D341Med (cell line): ENCODE data around the gene AMIGO2.

Experiments
- DNase-seq: peaks from one replicate; pipeline ENCODE4 v3.0.0; 2012; ENCODE audit warnings: low spot score

The AMIGO2 gene

GRCh38 chr12:47098099-47098498 lies 18.3 kb upstream of the AMIGO2 start:
- no peak for DNase-seq

DNA sequence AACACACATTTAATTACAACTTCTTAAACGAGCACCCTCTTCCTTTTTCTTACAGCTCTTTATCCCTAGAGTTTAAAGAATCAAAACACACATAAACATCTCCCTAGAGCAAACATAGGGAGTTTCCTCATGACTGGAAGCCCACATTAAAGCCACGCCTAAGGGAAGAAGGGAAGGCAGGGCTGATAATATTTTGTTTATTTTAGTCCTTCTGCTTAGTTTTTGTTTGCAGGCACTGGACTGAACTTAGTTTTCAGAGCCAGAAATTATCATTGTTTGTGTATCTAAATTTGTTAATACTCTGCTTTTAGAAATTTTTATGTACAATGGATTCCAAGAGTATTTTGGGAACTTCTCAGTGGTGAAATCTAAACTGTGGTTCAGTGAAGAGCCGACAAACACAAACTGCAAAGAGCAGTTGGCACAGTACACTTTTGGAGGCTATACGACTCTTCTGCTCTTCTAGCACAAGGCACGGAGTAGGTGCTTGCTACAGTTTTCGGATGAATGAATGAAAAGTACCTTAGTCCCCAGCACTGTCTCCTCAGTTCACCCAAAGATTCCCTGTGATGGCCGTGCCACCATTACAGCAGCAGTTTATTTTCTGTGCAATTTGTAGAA lies 17.6 kb upstream of the AMIGO2 start:
- DNase-seq, result no peak

GRCh38 chr12:47095446-47096236 lies 15.9 kb upstream of the AMIGO2 start:
- DNase-seq, result no peak

- DNase-seq, result no peak
These were observed 15.0 kb upstream of the AMIGO2 start for GRCh38 chr12:47094804-47095203.

DNA sequence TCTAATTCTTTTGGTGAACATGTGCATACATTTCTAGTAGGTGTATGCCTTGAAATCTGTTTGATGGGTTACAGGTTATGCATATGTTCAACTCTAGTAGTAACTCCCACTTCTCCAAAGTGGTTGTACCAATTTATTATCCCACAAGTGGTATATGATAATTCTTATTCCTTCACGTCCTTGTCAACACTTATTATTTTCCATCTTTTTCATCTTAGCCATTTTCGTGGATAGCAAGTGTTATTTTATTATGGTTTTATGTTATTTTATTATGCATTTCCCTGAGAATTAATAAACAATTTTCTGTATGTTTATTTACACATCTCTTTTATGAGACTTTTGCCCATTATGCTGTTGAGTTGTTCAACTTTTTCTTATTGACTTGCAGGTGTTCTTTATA lies 11.2 kb upstream of the AMIGO2 start:
- DNase-seq, result no peak

- no peak for DNase-seq
These were observed 8.5 kb upstream of the AMIGO2 start for GRCh38 chr12:47088021-47088944.

DNA sequence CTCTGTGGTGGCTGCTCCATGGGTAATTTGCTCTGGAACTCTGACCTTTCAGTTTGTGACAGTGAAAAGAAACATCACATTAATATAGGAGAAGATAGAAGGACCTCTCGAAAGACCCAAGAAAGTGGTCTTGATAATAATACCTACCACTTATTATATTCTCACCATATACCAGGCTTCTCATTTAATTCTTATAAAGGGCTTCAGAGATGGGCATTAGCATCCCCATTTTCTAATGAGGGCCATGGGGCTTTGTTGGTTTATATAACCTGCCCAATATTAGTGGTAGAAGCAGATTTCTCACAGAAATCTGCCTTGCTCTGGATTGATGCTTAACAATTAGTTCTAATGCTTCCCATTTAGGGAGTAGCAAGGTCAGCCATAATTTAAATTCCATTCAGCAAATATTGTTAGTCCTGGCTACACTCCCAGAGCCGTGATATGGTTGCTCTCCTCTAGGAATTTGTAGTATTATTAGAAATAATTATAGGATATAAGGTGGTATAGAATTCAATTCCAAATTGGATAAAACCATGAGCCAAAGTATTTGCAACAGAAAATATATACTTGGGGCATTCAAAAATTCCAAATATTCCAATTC lies 7.4 kb upstream of the AMIGO2 start:
- no peak for DNase-seq

DNA sequence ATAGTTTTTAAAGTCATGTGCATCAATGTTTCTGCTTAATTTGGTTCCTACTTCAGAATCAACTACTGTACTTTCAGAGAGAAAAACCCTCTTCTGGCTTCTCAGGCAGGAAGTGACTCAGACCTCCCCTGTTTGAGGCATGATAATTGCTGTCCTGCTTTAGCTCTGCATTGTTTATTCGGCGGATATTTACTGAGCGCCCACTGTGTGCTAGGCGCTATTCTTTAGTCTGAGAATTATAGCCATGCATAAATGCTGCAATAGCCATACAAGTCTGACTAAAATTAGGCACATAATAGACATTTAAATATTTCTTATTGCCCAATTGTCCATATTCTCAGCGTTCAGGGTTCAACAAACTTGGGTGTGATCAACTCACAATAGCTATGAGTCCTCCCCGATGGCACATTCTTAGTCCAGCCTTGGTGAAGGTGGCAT lies 6.1 kb upstream of the AMIGO2 start:
- DNase-seq, result no peak

GRCh38 chr12:47084172-47084571 lies 4.4 kb upstream of the AMIGO2 start:
- no peak for DNase-seq

- DNase-seq, result no peak
These were observed 3.2 kb upstream of the AMIGO2 start for GRCh38 chr12:47082796-47083621.

GRCh38 chr12:47082283-47082682 lies 2.5 kb upstream of the AMIGO2 start:
- no peak for DNase-seq

GRCh38 chr12:47080725-47081502 lies 1.2 kb upstream of the AMIGO2 start:
- DNase-seq, result no peak

- peak; percentile 37 for DNase-seq
These were observed 394 bp upstream of the AMIGO2 start for GRCh38 chr12:47079981-47080724.

GRCh38 chr12:47078733-47079467 lies 859 bp downstream of the AMIGO2 start:
- DNase-seq, result peak; percentile 30

GRCh38 chr12:47078086-47078395 lies 1.7 kb downstream of the AMIGO2 start:
- DNase-seq, result no peak

DNA sequence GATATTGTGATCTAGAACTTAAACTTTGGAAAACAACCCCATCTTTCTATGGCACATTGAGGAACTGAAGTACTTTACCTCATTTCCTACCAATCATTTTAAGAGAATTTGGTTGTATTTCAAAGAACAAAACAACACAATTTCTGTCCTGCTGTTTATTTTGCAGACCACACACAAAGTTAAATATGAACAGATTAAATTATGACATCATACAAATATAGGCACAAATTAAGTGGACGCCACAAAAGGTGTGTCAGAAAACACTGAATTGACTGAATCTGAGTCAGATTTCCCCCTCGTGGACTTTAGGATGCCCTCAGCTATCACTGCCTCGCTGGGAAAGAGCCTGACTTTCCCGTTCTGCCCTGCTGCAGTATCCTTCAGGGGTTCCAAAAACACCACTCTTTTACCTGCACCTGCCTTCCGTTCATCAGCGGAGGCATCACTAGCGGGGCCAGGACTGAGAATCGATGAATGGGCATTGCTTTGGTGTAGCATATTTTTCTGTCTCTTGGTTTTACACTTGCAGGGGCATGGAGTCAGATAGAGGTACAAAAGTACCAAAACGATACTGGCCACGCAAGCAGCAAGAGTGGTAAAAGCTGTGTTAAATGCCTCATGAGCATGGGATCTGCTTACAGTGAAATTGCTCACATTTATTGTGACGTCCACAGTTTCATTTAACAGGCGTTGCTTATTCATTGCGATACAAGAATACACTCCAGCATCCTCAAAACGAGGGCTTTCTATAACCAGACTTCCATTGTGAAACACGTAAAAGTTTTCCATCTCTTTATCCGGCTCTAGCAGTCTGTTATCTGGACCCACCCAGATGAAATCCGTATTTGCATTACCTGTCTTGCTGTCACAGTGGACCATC lies 2.3 kb downstream of the AMIGO2 start:
- no peak for DNase-seq

GRCh38 chr12:47075192-47076084 lies 4.3 kb downstream of the AMIGO2 start:
- DNase-seq, result no peak
